Aorta (tissue), 5 donors: ENCODE data around the gene MYO5C. TPM values are rescaled to one million over a fixed set of nuclear protein-coding genes. Genes with fewer than 3 reads are reported as not detected.
"Not testable (repeated sequence)": the region's sequence is repeated elsewhere in the genome, so short reads cannot be mapped to it uniquely, and the experiment has no call there.

Source experiments
- ATAC-seq: fragments of 200-7000 bp; cut with Tn5 transposase; one replicate; pipeline ENCODE4 v1.9.1; 2022; ENCODE audit warnings: moderate library complexity; ENCODE audit not compliant: low FRiP score
- DNase-seq, 2 donors: peaks; one replicate each; pipeline ENCODE4 v3.0.0-alpha.2; 2020
- H3K27ac ChIP-seq, 2 donors: one replicate each; pipeline ENCODE4 v1.5.1; 2013; ENCODE audit warnings: low read length in 2 of 2, mild to moderate bottlenecking in 2 of 2, moderate library complexity in 2 of 2, control low read depth in 1 of 2, inconsistent platforms in 1 of 2, low read depth in 1 of 2
- H3K27me3 ChIP-seq, 2 donors: one replicate each; pipeline ENCODE4 v1.6.1; 2013; ENCODE audit warnings: control low read depth in 1 of 2, low read length in 1 of 2, mild to moderate bottlenecking in 1 of 2, moderate library complexity in 1 of 2; ENCODE audit not compliant: insufficient read depth in 2 of 2, control insufficient read depth in 1 of 2
- H3K36me3 ChIP-seq, 2 donors: one replicate each; pipeline ENCODE4 v1.6.1; 2013; ENCODE audit warnings: control low read depth in 1 of 2, low read length in 1 of 2, mild to moderate bottlenecking in 1 of 2; ENCODE audit not compliant: insufficient read depth in 2 of 2, control insufficient read depth in 1 of 2
- H3K4me1 ChIP-seq, 2 donors: one replicate each; pipeline ENCODE4 v1.6.1; 2013; ENCODE audit warnings: low read length in 2 of 2, control low read depth in 1 of 2, mild to moderate bottlenecking in 1 of 2, moderate library complexity in 1 of 2; ENCODE audit not compliant: insufficient read depth in 2 of 2, control insufficient read depth in 1 of 2
- H3K4me3 ChIP-seq, 2 donors: one replicate each; pipeline ENCODE4 v1.5.1; 2013; ENCODE audit warnings: low read length in 2 of 2, control low read depth in 1 of 2, mild to moderate bottlenecking in 1 of 2
- H3K9me3 ChIP-seq: one replicate; pipeline ENCODE4 v1.6.1; 2013; ENCODE audit warnings: mild to moderate bottlenecking, low read length; ENCODE audit not compliant: control insufficient read depth
- WGBS, 2 donors: extraction: QIAGEN DNeasy Blood & Tissue Kit; methylation state at CpG; one replicate each; pipeline ENCODE4 v1.1.7; 2013; 5-methylcytosine and 5-hydroxymethylcytosine counted together
- intact Hi-C, 2 donors: fragments of 100-400 bp; cut with DNase I; formaldehyde crosslinking; loops; one replicate each; pipeline versions ENCODE4 v1.14.2 to v1.15.0; 2022
- polyA plus RNA-seq, 2 donors: library from polyadenylated mRNA; stranded (reverse); fragments of 200-250 nt; gene quantifications; one replicate each; pipeline ENCODE4 v1.2.3, GENCODE V29; 2013
- total RNA-seq, 2 donors: library from RNA; stranded (reverse); fragmentation: NEBNext Ultra II Directional; extraction: Animal tissue kit (Norgen Biotek cat#: 25700); gene quantifications; one replicate each; pipeline ENCODE4 v1.2.1, GENCODE V29; 2021
- donor health status: healthy with polysubstance abuse.
- donor health status: Bipolar disorder and iron deficiency.
- donor health status: DM: no; HTN: no; CAD: no.
- donor health status: DM: no; HTN: no; CAD: no.
- donor health status: DM: yes; HTN: yes; CAD: no.

The MYO5C gene
- total and polyA plus RNA-seq, 4 donors, result 0.08 to 15.3 (median 4.8) TPM

DNA sequence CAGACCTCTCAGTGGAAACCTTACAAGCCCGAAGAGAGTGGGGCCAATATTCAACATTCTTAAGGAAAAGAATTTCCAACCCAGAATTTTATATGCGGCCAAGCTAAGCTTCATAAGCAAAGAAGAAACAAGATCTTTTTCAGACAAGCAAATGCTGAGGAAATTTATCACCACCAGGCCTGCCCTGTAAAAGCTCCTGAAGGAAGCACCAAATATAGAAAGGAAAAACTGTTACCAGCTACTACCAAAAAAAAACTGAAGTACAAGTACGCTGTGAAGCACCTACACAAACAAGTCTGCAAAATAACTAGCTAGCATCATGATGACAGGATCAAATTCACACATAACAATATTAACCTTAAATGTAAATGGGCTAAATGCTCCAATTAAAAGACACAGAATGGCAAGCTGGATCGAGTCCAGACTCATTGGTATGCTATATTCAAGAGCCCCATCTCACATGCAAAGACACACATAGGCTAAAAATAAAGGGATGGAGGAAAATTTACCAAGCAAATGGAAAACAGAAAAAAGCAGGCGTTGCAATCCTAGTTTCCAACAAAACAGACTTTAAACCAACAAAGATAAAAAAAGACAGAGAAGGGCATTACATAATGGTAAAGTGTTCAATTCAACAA lies 130.0 kb downstream of the MYO5C start:
- H3K4me1 ChIP-seq, intact Hi-C loops, H3K27me3 ChIP-seq, DNase-seq, ATAC-seq, H3K36me3 ChIP-seq, H3K9me3 ChIP-seq, H3K4me3 ChIP-seq, H3K27ac ChIP-seq: not testable (repeated sequence)
- 82 to 83% methylated on average over 5 of the region's 5 CpGs for WGBS, 2 donors

DNA sequence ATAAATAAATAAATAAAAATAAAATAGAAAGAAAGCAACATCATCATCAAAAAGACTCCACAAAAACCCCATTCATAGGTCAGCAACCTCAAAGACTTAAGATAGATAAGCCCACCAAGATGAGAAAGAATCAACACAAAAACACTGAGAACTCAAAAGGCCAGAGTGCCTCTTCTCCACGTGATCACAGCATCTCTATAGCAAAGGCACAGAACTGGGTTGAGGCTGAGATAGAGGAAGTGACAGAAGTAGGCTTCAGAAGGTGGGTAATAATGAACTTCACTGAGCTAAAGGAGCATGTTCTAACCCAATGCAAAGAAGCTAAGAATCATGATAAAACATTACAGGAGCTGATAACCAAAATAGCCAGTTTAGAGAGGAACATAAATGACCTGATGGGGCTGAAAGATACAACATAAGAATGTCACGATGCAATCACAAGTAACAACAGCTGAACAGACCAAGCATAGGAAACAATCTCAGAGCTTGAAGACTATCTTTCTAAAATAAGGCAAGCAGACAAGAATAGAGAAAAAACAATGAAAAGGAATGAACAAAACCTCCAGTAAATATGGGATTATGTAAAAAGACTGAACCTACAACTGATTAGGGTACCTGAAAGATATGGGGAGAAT lies 130.9 kb downstream of the MYO5C start:
- H3K27me3 ChIP-seq, result no peaks in the 10 kb centered on the region
- no peak overlapping the region for H3K4me3 ChIP-seq
- H3K27ac ChIP-seq, result no peak overlapping the region
- no peak for ATAC-seq
- intact Hi-C loops, result no loop called here
- no peaks in the 10 kb centered on the region for H3K9me3 ChIP-seq
- no peaks in the 10 kb centered on the region for H3K36me3 ChIP-seq
- no peak for DNase-seq
- 95 to 97% methylated on average over 2 of the region's 2 CpGs for WGBS, 2 donors
- H3K4me1 ChIP-seq, result no peaks in the 10 kb centered on the region

DNA sequence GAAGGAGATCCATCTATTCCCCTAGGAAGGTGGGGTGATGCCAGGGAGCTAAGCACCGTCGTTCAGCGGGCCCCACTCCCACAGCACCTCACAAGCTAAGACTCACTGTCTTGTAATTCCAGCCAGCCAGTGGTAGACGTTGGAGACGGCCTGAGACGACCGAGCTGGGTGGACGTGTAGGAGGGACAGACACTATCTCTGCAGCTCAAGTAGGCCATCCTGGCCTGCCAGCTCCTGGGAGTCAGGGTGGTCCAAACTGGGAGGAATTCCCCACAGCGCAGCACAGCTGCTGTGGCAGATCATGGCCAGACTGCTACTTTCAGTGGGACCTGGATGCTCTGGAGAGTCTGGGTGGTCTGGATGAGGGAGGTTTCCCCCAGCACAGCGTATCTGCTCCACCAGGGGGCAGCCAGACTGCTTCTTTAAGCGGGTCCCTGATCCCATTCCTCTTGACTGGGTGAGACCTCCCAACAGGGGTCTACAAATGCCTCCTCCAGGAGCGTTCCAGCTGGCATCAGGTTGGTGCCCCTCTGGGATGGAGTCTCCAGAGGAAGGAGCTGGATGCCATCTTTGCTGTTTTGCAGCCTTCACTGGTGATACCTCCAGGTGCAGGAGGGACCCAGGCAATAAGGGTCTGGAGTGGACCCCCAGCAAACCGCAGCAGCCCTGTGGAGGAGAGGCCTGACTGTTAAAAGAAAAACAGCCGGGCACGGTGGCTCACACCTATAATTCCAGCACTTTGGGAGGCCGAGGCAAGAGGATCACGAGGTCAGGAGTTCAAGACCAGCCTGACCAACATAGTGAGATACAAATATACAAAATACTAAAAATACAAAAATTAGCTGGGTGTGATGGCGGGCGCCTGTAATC lies 132.0 kb downstream of the MYO5C start:
- ATAC-seq, result no peak
- intact Hi-C loops, result no loop called here
- no peak for DNase-seq

DNA sequence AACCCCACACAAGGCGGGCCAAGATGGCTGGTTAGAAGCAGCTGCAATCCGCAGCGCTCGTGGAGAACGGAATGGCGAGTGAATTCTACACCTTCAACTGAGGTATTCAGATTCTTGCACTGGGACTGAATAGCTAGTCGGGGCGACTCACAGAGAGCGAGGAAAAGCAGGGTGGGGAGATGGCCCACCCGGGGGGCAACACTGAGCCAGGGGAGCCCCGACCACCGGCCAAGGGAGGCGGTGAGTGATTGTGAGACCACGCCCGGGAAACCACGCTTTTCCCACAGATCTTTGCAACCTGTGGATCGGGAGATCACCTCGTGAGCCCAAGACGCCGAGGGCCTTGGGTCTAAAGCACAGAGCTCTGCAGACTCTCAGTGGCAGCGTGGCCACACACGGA lies 132.7 kb downstream of the MYO5C start:
- WGBS, 2 donors, result 91% methylated on average over 22 of the region's 22 CpGs
- H3K27me3 ChIP-seq, result no peaks in the 10 kb centered on the region
- ATAC-seq, result no peak

More for the DNA sequence above, 132.0 kb downstream of the MYO5C start:
- no peaks in the 10 kb centered on the region for H3K36me3 ChIP-seq
- WGBS, 2 donors, result 92% methylated on average over 19 of the region's 19 CpGs
- H3K27ac ChIP-seq, result no peak overlapping the region
- H3K9me3 ChIP-seq, result no peaks in the 10 kb centered on the region
- H3K4me3 ChIP-seq, result no peak overlapping the region
- H3K27me3 ChIP-seq, result no peaks in the 10 kb centered on the region
- H3K4me1 ChIP-seq, result no peaks in the 10 kb centered on the region

DNA sequence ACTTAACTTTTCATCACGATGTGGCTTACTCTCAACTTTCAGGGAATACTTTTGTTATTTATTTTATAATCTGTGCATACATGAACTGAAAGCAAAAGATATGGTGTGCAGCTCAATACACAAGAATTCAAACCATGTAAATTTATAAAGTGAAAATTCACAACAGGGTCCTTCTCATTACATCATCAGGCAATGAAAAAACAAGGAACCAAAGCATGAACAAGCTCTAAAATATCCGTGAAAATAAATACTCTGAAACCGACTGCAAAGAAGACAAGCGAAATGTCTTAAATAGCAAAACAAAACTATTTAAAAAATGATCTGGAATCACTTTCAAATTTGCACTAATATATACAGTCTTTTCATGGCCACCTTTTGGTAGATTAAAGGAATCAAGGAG lies 133.3 kb downstream of the MYO5C start:
- 23 to 32% methylated on average over 4 of the region's 4 CpGs for WGBS, 2 donors

More for the DNA sequence above, 132.7 kb downstream of the MYO5C start:
- no peak for DNase-seq
- Histone ChIP-seq H3K4me1 (no peaks in the 10 kb centered on the region), H3K4me3 (no peak overlapping the region), H3K36me3 (no peaks in the 10 kb centered on the region), H3K27ac (no peak overlapping the region), H3K9me3 (no peaks in the 10 kb centered on the region)
- intact Hi-C loops, result no loop called here

DNA sequence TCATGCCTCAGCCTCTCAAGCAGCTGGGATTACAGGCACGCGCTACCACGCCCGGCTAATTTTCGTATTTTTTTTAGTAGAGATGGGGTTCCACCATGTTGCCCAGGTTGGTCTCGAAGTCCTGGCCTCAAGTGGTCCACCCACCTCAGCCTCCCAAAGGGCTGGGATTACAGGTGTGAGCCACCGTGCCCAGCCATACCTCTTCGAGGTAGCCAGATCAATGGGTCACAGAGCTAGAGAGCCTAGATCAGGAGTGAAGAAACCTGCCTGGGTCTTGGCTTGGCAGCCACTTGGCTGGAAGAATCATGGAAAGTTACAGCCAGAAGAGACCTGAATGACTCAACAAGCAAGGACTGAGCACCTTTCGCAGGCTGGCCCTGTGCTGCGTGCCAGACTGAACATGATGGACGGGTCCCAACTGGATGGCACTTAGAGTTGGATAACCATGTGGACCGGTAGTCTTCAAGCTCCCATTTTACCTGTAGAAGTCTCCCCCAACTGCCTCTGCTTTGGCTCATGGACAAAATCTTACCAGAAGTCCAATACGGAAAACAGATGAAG lies 134.1 kb downstream of the MYO5C start:
- Histone ChIP-seq H3K27me3 (no peaks in the 10 kb centered on the region), H3K4me1 (no peaks in the 10 kb centered on the region), H3K9me3 (no peaks in the 10 kb centered on the region), H3K27ac (no peak overlapping the region), H3K36me3 (no peaks in the 10 kb centered on the region), H3K4me3 (no peak overlapping the region)
- intact Hi-C loops, result no loop called here
- 97 to 98% methylated on average over 13 of the region's 13 CpGs for WGBS, 2 donors
- no peak for DNase-seq
- no peak for ATAC-seq

More for the DNA sequence above, 133.3 kb downstream of the MYO5C start:
- DNase-seq (no peak), ATAC-seq (no peak)
- Histone ChIP-seq H3K27me3 (no peaks in the 10 kb centered on the region), H3K36me3 (no peaks in the 10 kb centered on the region), H3K27ac (no peak overlapping the region), H3K9me3 (no peaks in the 10 kb centered on the region), H3K4me1 (no peaks in the 10 kb centered on the region), H3K4me3 (no peak overlapping the region)
- intact Hi-C loops, result no loop called here

DNA sequence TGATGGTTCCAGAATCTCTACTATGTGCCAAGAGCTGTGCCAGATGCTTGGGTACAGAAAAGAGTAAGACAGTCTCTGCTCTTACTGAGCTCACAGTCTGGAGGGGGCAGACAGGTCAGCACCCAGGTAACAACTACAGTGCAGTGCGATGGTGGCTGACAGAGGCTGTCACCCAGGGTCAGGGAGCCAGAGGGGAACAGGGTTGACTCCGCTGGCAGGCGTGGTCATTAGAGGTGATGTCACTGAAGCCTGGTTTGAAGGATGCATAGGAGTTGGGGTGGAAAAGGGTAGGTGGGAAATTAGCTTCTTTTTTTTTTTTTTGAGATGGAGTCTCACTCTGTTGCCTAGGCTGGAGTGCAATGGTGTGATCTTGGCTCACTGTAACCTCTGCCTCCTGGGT lies 136.0 kb downstream of the MYO5C start:
- no peaks in the 10 kb centered on the region for H3K4me1 ChIP-seq
- no peak for DNase-seq
- 97 to 98% methylated on average over 3 of the region's 3 CpGs for WGBS, 2 donors
- H3K9me3 ChIP-seq, result no peaks in the 10 kb centered on the region
- no peaks in the 10 kb centered on the region for H3K27me3 ChIP-seq
- no peak overlapping the region for H3K27ac ChIP-seq
- H3K4me3 ChIP-seq, result no peak overlapping the region
- H3K36me3 ChIP-seq, result no peaks in the 10 kb centered on the region
- intact Hi-C loops, result no loop called here
- no peak for ATAC-seq

DNA sequence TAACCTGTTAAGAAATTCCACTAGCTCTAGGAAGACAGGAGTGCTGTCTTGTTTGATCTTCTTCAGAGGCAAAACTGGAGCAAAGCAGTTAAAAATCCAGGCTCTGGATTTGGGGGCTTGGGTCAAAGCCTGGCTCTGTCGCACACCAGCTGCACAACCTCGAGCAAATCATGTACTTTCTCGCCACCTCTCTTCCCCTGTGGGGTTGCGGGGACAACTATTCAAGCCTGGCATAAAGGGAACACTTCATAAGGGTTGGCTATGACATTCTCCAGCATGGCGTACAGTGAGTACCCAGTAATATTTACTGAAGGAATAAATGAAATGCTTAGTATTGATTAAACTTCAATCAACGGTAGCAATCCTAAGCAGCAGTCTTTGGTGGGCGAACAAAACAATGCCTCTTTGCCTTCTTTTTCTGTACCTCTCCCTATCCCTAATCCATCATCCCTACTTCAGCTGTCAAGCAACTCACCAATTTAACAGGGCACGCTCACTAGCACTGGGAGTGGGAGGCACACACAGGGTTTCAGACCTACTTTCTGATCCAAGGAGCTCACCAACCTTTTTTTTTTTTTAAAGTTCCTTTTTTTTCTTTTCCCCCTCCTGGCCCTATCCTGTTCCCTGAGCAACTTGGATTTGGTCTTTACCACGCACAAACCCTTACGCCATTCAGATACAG lies 137.4 kb downstream of the MYO5C start:
- WGBS, 2 donors, result 89 to 92% methylated on average over 10 of the region's 10 CpGs
- no peak for DNase-seq
- H3K4me1 ChIP-seq, result no peaks in the 10 kb centered on the region

More for the DNA sequence above, 137.4 kb downstream of the MYO5C start:
- no peaks in the 10 kb centered on the region for H3K9me3 ChIP-seq
- intact Hi-C loops, result no loop called here
- ATAC-seq, result no peak
- no peaks in the 10 kb centered on the region for H3K27me3 ChIP-seq
- H3K27ac ChIP-seq, result no peak overlapping the region
- H3K36me3 ChIP-seq, result peaks cover 0 to 2% of the 10 kb centered on the region in 2 donors
- H3K4me3 ChIP-seq, result no peak overlapping the region
